Left lung (tissue), 10 donors: ENCODE measurements around the gene PDE4A. TPM values are rescaled to one million over a fixed set of nuclear protein-coding genes. Genes with fewer than 3 reads are reported as not detected.
"Not testable (repeated sequence)": the region's sequence is repeated elsewhere in the genome, so short reads cannot be mapped to it uniquely, and the experiment has no call there.

Experiments
- ATAC-seq: fragments of 200-7000 bp; cut with Tn5 transposase; one replicate; pipeline ENCODE4 v1.9.1; 2020; ENCODE audit warnings: moderate library complexity
- DNase-seq, 4 donors: peaks; one replicate each; pipeline ENCODE4 v3.0.0-alpha.2; 2013 to 2020
- H3K27ac ChIP-seq, 2 donors: fragments of 200-600 bp; sonication (generic) in 1 of 2; one replicate each; pipeline versions ENCODE4 v1.5.0 to v1.8.0; 2020 to 2021
- H3K27me3 ChIP-seq, 2 donors: fragments of 200-600 bp; sonication (generic) in 1 of 2; one replicate each; pipeline versions ENCODE4 v1.5.0 to v1.8.0; 2020 to 2021
- H3K36me3 ChIP-seq, 2 donors: fragments of 200-600 bp; sonication (generic) in 1 of 2; one replicate each; pipeline versions ENCODE4 v1.5.0 to v1.8.0; 2020 to 2021
- H3K4me1 ChIP-seq, 2 donors: fragments of 200-600 bp; one replicate each; pipeline ENCODE4 v1.8.0; 2021
- H3K4me3 ChIP-seq, 2 donors: fragments of 200-600 bp; sonication (generic) in 1 of 2; one replicate each; pipeline versions ENCODE4 v1.5.0 to v1.8.0; 2020 to 2021; ENCODE audit warnings: mild to moderate bottlenecking in 1 of 2
- H3K9me3 ChIP-seq, 2 donors: fragments of 200-600 bp; sonication (generic) in 1 of 2; one replicate each; pipeline versions ENCODE4 v1.5.0 to v1.8.0; 2020 to 2021
- intact Hi-C, 2 donors: fragments of 100-400 bp; cut with DNase I; formaldehyde crosslinking; loops; one replicate each; pipeline versions ENCODE4 v1.11.2 to v1.14.2; 2022
- polyA plus RNA-seq, 6 donors: library from polyadenylated mRNA; unstranded; fragments of 120-200 nt; gene quantifications; one replicate each; pipeline ENCODE4 v1.2.1, GENCODE V29; 2013; ENCODE audit not compliant: insufficient read length in 6 of 6
- total RNA-seq, 2 donors: library from RNA; stranded (reverse); fragmentation: NEBNext Ultra II Directional; extraction: Animal tissue kit (Norgen Biotek cat#: 25700); gene quantifications; one replicate each; pipeline ENCODE4 v1.2.1, GENCODE V29; 2021
- TF ChIP-seq, protein P1 (sequence below), 2 donors: fragments of 200-600 bp; sonication (generic) in 1 of 2; IDR thresholded peaks; one replicate each; pipeline versions ENCODE4 v1.5.0 to v1.8.0; 2021; ENCODE audit warnings: antibody characterized with exemption in 2 of 2
- donor health status: DM: no; HTN: yes; CAD: no.
- donor health status: DM: no; HTN: no; CAD: no.

PDE4A gene
- total and polyA plus RNA-seq, 8 donors, result 4.3 to 21.6 (median 8.6) TPM

DNA sequence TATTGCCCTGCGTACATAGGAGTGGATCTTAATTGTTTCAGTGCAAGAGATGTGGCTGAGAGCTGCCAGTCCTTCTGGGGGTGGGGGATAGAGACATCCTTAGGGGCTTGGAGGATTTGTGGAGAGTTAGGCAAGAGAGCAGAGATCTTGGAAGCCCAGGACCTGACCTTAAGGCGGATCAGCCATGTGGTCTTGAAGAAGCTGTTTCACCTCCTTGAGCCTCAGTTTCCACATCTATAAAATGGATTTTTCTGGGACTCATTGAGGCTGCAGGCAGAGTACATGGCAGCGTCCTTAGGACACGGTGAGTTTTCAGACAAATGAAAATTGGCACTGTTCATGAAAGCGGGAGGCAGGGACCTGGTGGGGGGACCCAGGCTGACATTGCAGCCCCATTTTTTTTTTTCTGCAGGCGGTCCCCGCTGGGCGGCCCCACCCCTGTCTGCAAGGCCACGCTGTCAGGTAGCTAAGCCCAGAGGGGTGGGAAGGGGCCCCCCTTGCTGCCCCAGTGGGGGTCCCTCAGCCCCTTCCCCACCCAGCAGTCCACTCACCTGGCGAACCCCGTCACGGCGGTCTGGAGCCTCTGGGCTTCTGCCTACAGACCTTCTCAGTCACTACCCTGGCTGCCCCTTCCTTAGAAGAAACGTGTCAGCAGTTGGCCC, 30.0 kb downstream of the PDE4A start:
- no peaks in the 10 kb centered on the region for H3K9me3 ChIP-seq
- TF ChIP-seq, protein P1, sequence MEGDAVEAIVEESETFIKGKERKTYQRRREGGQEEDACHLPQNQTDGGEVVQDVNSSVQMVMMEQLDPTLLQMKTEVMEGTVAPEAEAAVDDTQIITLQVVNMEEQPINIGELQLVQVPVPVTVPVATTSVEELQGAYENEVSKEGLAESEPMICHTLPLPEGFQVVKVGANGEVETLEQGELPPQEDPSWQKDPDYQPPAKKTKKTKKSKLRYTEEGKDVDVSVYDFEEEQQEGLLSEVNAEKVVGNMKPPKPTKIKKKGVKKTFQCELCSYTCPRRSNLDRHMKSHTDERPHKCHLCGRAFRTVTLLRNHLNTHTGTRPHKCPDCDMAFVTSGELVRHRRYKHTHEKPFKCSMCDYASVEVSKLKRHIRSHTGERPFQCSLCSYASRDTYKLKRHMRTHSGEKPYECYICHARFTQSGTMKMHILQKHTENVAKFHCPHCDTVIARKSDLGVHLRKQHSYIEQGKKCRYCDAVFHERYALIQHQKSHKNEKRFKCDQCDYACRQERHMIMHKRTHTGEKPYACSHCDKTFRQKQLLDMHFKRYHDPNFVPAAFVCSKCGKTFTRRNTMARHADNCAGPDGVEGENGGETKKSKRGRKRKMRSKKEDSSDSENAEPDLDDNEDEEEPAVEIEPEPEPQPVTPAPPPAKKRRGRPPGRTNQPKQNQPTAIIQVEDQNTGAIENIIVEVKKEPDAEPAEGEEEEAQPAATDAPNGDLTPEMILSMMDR (IDR thresholded peaks at IDR 0.05), result no peak
- no peak overlapping the region for H3K4me3 ChIP-seq
- H3K27me3 ChIP-seq, result no peaks in the 10 kb centered on the region
- DNase-seq, result no peak
- intact Hi-C loops, result no loop called here
- no peak overlapping the region for H3K27ac ChIP-seq
- no peaks in the 10 kb centered on the region for H3K4me1 ChIP-seq
- H3K36me3 ChIP-seq, result peaks cover 0 to 54% of the 10 kb centered on the region in 2 donors
- ATAC-seq, result no peak

DNA sequence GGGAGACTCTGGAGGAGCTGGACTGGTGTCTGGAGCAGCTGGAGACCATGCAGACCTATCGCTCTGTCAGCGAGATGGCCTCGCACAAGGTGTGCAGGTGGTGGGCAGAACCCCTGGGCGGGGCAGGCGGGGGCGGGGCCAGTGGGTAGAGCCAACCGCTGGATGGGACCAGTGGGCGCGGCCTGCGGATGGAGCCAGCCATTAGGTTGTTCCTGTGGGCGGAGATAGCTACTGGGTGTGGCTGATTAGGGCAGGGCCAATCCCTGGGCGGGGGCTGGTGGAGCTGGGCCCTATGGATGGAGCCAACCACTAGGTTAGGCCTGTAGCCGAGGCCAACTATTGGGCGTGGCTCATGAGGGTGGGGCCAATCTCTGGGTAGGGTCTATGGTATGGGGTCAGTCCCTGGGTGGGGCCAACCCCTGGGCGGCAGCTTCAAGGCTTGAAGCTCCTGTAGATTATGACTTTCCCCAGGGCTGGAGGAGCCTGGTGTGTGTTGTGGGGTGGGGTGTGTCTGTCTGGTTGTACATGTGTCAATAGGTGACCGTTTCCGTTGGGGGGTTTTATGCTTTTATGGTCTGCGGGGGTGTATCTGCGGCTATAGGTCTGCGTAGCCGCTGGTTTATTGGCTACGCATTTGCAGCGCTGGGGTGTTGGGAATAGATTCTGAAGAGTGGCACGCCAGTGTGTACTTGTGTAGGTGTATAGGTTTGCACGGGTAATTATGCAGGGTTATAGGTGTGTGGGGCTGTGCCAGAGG, 30.7 kb downstream of the PDE4A start:
- Histone ChIP-seq H3K27ac (no peak overlapping the region), H3K36me3 (peaks cover 0 to 56% of the 10 kb centered on the region in 2 donors), H3K4me3 (no peak overlapping the region), H3K27me3 (no peaks in the 10 kb centered on the region), H3K9me3 (no peaks in the 10 kb centered on the region), H3K4me1 (no peaks in the 10 kb centered on the region)
- TF ChIP-seq, protein P1 (IDR thresholded peaks at IDR 0.05), result no peak
- intact Hi-C loops, result no loop called here
- ATAC-seq (no peak), DNase-seq (no peak)

DNA sequence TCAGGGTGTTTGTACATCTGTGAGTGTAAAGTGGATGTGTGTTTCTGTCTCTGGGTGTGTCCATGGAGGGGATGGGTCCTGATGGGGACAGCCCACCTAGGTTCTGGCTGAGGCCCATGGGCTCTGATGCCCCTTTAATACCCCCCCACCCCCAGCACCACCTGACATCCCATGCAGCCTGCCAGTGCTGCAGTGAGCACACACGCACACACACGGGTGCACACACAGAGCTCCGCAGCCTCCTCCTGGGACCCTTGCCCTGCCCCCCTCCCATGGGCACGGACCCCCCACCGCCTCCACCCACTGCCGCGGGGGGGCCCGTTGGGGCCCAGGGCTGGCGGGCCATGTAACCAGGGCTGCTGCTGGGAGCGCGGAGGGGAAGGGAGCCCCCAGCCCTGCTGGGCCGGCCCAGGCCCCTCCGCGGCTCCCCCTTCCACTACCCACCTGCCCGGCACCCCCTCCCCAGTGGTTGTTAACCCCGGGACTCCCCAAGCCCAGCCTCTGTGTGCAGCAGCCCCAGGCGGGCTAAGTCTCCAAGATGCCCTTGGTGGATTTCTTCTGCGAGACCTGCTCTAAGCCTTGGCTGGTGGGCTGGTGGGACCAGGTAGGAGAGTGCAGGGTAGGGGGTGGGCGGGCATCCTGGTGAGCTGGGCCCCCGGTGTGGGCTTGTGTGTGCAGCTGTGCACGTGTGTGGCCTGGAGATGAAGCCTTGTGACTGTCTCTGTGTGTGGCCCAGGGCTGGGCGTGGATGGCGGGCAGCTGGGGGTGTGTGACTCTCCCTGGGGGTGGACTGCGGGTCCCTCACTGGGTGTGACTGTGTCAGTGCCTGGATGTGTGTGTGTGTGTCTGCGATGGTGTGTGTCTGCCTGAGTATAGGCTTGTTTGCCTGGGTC, 32.6 kb downstream of the PDE4A start:
- H3K4me3 ChIP-seq, result no peak overlapping the region
- H3K4me1 ChIP-seq, result no peaks in the 10 kb centered on the region
- no peak overlapping the region for H3K27ac ChIP-seq
- peaks cover 0 to 48% of the 10 kb centered on the region in 2 donors for H3K36me3 ChIP-seq
- H3K27me3 ChIP-seq, result no peaks in the 10 kb centered on the region
- no peaks in the 10 kb centered on the region for H3K9me3 ChIP-seq
- ATAC-seq (no peak), DNase-seq (no peak)
- TF ChIP-seq, protein P1 (IDR thresholded peaks at IDR 0.05), result no peak
- intact Hi-C loops, result no loop called here

DNA sequence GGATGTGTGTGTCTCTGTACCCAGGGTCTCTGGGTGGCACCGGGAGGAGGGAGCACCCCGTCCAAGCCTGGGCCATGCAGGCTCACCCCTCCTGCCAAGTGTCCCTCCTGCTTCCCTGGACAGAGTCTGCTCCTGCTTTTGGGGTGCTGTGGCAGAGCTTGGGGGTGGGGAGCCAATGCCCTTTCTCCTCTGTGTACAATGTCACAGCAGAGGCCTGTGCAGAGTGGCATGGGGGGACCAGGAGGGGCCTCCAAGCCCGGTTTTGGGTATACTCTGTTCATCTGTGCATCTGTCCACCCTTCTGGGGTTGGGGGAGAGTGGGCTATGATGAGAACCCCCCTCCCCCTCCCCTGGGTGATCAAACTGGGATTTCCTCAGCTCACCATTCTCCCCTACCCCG, 33.5 kb downstream of the PDE4A start:
- no peak overlapping the region for H3K27ac ChIP-seq
- TF ChIP-seq, protein P1 (IDR thresholded peaks at IDR 0.05), result no peak
- H3K9me3 ChIP-seq, result no peaks in the 10 kb centered on the region
- H3K4me3 ChIP-seq, result no peak overlapping the region
- H3K36me3 ChIP-seq, result peaks cover 0 to 47% of the 10 kb centered on the region in 2 donors
- no peaks in the 10 kb centered on the region for H3K27me3 ChIP-seq
- ATAC-seq, result no peak
- intact Hi-C loops, result no loop called here
- no peak for DNase-seq
- H3K4me1 ChIP-seq, result no peaks in the 10 kb centered on the region

DNA sequence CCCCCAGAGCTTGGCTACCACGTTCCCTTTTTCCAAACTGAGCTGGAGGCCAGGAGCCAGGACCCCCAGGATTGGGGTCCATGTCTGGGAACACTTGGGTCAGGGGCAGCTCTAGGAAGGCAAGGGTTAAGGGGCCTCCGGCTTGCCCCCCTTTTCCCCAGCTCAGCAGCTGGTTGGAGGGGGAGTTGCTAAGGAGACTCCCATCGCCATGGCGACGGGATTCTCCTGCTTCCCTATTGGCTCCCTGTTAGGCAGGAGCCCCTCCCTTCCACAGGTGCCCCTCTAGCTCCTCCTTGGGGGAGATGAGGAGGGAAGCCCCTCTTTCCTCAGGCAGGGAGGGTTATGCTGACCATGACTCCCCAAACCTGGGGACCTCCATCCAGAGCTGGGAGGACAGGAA, 33.9 kb downstream of the PDE4A start:
- Histone ChIP-seq H3K36me3 (peaks cover 0 to 47% of the 10 kb centered on the region in 2 donors), H3K27me3 (no peaks in the 10 kb centered on the region), H3K27ac (no peak overlapping the region), H3K9me3 (no peaks in the 10 kb centered on the region), H3K4me3 (no peak overlapping the region), H3K4me1 (no peaks in the 10 kb centered on the region)
- TF ChIP-seq, protein P1 (IDR thresholded peaks at IDR 0.05), result no peak
- intact Hi-C loops, result no loop called here
- DNase-seq, result no peak
- no peak for ATAC-seq

DNA sequence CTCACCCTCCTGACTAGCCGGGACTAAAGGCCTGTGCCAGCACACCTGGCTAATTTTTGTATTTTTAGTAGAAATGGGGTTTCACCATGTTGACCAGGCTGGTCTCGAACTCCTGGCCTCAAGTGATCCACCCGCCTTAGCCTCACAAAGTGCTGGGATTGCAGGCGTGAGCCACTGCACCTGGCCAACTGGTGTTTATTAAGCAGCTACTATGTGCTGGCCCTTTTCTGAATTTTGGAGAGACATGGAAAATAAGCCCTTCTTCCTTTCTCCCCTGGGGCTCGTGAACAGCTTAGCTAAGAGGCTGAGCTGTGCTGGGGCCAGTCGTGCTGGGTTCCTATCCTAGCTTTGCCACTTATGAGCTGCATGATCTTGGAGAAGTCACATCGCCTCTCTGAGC, 38.4 kb downstream of the PDE4A start:
- DNase-seq, intact Hi-C loops, H3K4me1 ChIP-seq, H3K9me3 ChIP-seq, H3K27ac ChIP-seq, H3K27me3 ChIP-seq, H3K4me3 ChIP-seq, ATAC-seq: not testable (repeated sequence)
- peaks cover 0 to 45% of the 10 kb centered on the region in 2 donors for H3K36me3 ChIP-seq
